HepG2 (cell line): Measurements from ENCODE around the gene CACNA1G. TPM values are rescaled to one million over a fixed set of nuclear protein-coding genes. Genes with fewer than 3 reads are reported as not detected.

ENCODE experiments used
- CEBPG ChIP-seq: IDR thresholded peaks from 2 replicates; pipeline ENCODE4 v1.6.1; 2016
- JUNB ChIP-seq: sonication (generic); formaldehyde crosslinking; IDR thresholded peaks from 2 replicates; pipeline ENCODE4 v1.8.0; 2022; ENCODE audit warnings: missing genetic modification reagents, mild to moderate bottlenecking, borderline replicate concordance
- PHB2 ChIP-seq: fragments of 450-650 bp; IDR thresholded peaks from 2 replicates; pipeline ENCODE4 v1.6.1; 2018; ENCODE audit not compliant: partially characterized antibody
- RAD21 ChIP-seq: fragments of 450-650 bp; formaldehyde crosslinking; IDR thresholded peaks from 2 replicates; pipeline ENCODE4 v1.5.0; 2020; ENCODE audit warnings: mild to moderate bottlenecking
- RARA ChIP-seq: IDR thresholded peaks from 2 replicates; pipeline ENCODE4 v1.6.1; 2016; ENCODE audit warnings: missing genetic modification reagents, missing compliant biosample characterization
- RBM39 ChIP-seq: fragments of 200-400 bp; formaldehyde crosslinking; IDR thresholded peaks from one replicate; pipeline ENCODE4 v1.6.1; 2018; ENCODE audit warnings: antibody characterized with exemption, mild to moderate bottlenecking, low read depth, low read length; ENCODE audit not compliant: poor library complexity, severe bottlenecking
- RXRB ChIP-seq: IDR thresholded peaks from 2 replicates; pipeline ENCODE4 v1.6.1; 2016; ENCODE audit warnings: borderline replicate concordance, missing genetic modification reagents, missing compliant biosample characterization
- TCF12 ChIP-seq, 2 experiments: fragments of 450-650 bp in 1 of 2; sonication (generic) in 1 of 2; formaldehyde crosslinking in 1 of 2; IDR thresholded peaks; 2 replicates each; pipeline versions ENCODE4 v1.6.1 to v1.8.0; 2017 to 2022; ENCODE audit warnings: antibody characterized with exemption in 1 of 2, mild to moderate bottlenecking in 1 of 2, missing genetic modification reagents in 1 of 2, moderate library complexity in 1 of 2
- ZNF160 ChIP-seq: sonication (generic); formaldehyde crosslinking; IDR thresholded peaks from 2 replicates; pipeline ENCODE4 v1.8.0; 2022; ENCODE audit warnings: mild to moderate bottlenecking, inconsistent platforms, missing genetic modification reagents
- ZNF460 ChIP-seq: sonication (generic); formaldehyde crosslinking; IDR thresholded peaks from 2 replicates; pipeline ENCODE4 v1.5.1; 2020; ENCODE audit warnings: missing genetic modification reagents, mild to moderate bottlenecking, borderline replicate concordance
- ZNF468 ChIP-seq: sonication (generic); formaldehyde crosslinking; IDR thresholded peaks from 2 replicates; pipeline ENCODE4 v1.8.0; 2022; ENCODE audit warnings: mild to moderate bottlenecking, moderate library complexity, missing genetic modification reagents
- ZNF577 ChIP-seq: sonication (generic); formaldehyde crosslinking; IDR thresholded peaks from 2 replicates; pipeline ENCODE4 v1.4.0; 2020; ENCODE audit warnings: mild to moderate bottlenecking, low read depth, missing genetic modification reagents, borderline replicate concordance
- ZNF614 ChIP-seq: IDR thresholded peaks from 2 replicates; pipeline ENCODE4 v1.6.1; 2018; ENCODE audit warnings: missing biosample characterization, missing genetic modification reagents, inconsistent platforms, borderline replicate concordance
- ZNF652 ChIP-seq: IDR thresholded peaks from 2 replicates; pipeline ENCODE4 v1.6.1; 2016; ENCODE audit warnings: low read depth, borderline replicate concordance
- polyA plus RNA-seq, 8 experiments: library from polyadenylated mRNA; depleted of rRNA in 3 of 8; stranded (reverse) in 7 of 8; unstranded in 1 of 8; fragments of >200 nt; fragmentation: Illumina TruSeq in 4 of 8; extraction: Trizol in 4 of 8; gene quantifications; 2 replicates each; pipeline versions ENCODE4 v1.2.1 to v1.2.3, GENCODE V29; 2011 to 2016; ENCODE audit warnings: low read depth in 4 of 8, missing spikeins in 1 of 8, mixed read lengths in 1 of 8; ENCODE audit not compliant: insufficient read depth in 1 of 8
- total RNA-seq, 5 experiments: library from RNA; depleted of rRNA; stranded (reverse); fragments of >200 nt; fragmentation: Illumina TruSeq; extraction: Trizol; gene quantifications; 2 replicates each; pipeline ENCODE4 v1.2.3, GENCODE V29; 2016; ENCODE audit warnings: low read depth in 1 of 5
- TF ChIP-seq, protein P1 (sequence below): sonication (generic); formaldehyde crosslinking; IDR thresholded peaks from 2 replicates; pipeline ENCODE4 v1.5.0; 2020; ENCODE audit warnings: mild to moderate bottlenecking, missing genetic modification reagents, borderline replicate concordance
- TF ChIP-seq, protein P2 (sequence below): sonication (generic); formaldehyde crosslinking; IDR thresholded peaks from 2 replicates; pipeline ENCODE4 v1.8.0; 2022; ENCODE audit warnings: mild to moderate bottlenecking, missing genetic modification reagents, borderline replicate concordance
- TF ChIP-seq, protein P3 (sequence below): sonication (generic); formaldehyde crosslinking; IDR thresholded peaks from 2 replicates; pipeline ENCODE4 v1.5.0; 2020; ENCODE audit warnings: mild to moderate bottlenecking, missing genetic modification reagents, borderline replicate concordance
- TF ChIP-seq, protein P4 (sequence below): sonication (generic); formaldehyde crosslinking; IDR thresholded peaks from 2 replicates; pipeline ENCODE4 v1.8.0; 2022; ENCODE audit warnings: mild to moderate bottlenecking, missing genetic modification reagents

The CACNA1G gene
- total and polyA plus RNA-seq, 2 of the 13 experiments (the other 11 are each of a cell fraction or from before 2014, with no cell fraction given): 0.02 TPM; not detected in 1

DNA sequence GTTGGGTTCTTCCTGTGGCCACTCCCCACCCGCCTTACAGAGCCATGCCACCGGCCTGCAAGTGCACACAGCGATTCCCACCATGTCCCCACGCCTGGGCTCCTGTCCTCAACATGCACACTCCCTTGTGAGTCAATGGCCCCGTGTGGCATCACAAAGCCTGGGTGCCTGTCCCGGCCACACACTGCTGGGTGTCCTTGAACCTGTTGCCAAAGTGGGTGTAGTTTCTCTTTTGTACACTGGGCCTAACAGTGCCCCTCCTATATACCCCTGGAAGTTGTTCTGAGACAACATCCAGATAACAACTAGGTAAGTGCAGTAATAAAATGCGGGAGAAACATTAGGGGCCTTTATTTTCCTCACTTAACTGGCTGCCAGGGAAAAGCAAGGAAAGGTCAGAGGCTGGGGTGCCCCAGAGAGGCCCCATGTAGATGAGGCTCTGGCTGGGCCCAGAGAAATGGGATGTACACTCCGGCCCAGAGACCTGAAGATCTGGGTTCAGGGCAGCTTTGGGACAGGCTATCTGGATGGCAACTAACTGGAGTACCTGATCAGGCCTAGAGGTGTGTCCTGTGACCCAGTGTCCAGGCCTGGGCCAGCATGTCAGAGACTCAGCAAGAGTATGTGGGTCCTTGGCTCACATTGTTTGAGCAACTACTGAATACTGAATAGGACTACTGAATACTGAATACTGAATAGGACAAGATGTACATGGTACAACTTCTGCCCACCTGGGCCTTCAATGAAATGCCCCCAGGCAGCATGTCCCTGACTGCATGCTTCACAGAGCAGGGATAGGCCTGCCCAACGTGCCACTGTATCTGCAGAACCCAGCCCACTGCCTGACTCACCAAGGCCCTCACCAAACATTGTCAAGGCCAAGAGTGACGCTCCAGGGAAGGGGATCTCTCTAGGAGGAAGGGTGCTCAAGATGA lies 82.5 kb downstream of the CACNA1G start (continued):
- TF ChIP-seq, protein P1, sequence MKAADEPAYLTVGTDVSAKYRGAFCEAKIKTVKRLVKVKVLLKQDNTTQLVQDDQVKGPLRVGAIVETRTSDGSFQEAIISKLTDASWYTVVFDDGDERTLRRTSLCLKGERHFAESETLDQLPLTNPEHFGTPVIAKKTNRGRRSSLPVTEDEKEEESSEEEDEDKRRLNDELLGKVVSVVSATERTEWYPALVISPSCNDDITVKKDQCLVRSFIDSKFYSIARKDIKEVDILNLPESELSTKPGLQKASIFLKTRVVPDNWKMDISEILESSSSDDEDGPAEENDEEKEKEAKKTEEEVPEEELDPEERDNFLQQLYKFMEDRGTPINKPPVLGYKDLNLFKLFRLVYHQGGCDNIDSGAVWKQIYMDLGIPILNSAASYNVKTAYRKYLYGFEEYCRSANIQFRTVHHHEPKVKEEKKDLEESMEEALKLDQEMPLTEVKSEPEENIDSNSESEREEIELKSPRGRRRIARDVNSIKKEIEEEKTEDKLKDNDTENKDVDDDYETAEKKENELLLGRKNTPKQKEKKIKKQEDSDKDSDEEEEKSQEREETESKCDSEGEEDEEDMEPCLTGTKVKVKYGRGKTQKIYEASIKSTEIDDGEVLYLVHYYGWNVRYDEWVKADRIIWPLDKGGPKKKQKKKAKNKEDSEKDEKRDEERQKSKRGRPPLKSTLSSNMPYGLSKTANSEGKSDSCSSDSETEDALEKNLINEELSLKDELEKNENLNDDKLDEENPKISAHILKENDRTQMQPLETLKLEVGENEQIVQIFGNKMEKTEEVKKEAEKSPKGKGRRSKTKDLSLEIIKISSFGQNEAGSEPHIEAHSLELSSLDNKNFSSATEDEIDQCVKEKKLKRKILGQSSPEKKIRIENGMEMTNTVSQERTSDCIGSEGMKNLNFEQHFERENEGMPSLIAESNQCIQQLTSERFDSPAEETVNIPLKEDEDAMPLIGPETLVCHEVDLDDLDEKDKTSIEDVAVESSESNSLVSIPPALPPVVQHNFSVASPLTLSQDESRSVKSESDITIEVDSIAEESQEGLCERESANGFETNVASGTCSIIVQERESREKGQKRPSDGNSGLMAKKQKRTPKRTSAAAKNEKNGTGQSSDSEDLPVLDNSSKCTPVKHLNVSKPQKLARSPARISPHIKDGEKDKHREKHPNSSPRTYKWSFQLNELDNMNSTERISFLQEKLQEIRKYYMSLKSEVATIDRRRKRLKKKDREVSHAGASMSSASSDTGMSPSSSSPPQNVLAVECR: 0 out of 2 replicates have a peak, but pooled peaks have one; percentile 2
- TF ChIP-seq, protein P2, sequence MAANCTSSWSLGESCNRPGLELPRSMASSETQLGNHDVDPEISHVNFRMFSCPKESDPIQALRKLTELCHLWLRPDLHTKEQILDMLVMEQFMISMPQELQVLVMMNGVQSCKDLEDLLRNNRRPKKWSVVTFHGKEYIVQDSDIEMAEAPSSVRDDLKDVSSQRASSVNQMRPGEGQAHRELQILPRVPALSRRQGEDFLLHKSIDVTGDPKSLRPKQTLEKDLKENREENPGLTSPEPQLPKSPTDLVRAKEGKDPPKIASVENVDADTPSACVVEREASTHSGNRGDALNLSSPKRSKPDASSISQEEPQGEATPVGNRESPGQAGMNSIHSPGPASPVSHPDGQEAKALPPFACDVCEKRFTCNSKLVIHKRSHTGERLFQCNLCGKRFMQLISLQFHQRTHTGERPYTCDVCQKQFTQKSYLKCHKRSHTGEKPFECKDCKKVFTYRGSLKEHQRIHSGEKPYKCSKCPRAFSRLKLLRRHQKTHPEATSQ: no peak
- TF ChIP-seq PHB2: no peak
- TF ChIP-seq, protein P3, sequence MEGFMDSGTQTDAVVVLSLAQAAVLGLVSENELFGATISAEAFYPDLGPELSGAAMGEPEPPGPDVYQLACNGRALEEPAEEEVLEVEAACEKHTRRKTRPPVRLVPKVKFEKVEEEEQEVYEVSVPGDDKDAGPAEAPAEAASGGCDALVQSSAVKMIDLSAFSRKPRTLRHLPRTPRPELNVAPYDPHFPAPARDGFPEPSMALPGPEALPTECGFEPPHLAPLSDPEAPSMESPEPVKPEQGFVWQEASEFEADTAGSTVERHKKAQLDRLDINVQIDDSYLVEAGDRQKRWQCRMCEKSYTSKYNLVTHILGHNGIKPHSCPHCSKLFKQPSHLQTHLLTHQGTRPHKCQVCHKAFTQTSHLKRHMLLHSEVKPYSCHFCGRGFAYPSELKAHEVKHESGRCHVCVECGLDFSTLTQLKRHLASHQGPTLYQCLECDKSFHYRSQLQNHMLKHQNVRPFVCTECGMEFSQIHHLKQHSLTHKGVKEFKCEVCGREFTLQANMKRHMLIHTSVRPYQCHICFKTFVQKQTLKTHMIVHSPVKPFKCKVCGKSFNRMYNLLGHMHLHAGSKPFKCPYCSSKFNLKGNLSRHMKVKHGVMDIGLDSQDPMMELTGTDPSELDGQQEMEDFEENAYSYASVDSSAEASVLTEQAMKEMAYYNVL: no peak
- TF ChIP-seq RAD21 (CRISPR knock-in tag): no peak
- peak; percentile 77 for TF ChIP-seq RARA (CRISPR knock-in tag)
- TF ChIP-seq, protein P4, sequence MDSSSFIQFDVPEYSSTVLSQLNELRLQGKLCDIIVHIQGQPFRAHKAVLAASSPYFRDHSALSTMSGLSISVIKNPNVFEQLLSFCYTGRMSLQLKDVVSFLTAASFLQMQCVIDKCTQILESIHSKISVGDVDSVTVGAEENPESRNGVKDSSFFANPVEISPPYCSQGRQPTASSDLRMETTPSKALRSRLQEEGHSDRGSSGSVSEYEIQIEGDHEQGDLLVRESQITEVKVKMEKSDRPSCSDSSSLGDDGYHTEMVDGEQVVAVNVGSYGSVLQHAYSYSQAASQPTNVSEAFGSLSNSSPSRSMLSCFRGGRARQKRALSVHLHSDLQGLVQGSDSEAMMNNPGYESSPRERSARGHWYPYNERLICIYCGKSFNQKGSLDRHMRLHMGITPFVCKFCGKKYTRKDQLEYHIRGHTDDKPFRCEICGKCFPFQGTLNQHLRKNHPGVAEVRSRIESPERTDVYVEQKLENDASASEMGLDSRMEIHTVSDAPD: no peak
- no peak for TF ChIP-seq TCF12 (IDR thresholded peaks at IDR 0.05)
- no peak for TF ChIP-seq TCF12 (CRISPR knock-in tag; IDR thresholded peaks at IDR 0.05)
- peak; percentile 27; the same call in 1 of the 2 replicates for TF ChIP-seq CEBPG (CRISPR knock-in tag)
- TF ChIP-seq ZNF577 (CRISPR knock-in tag): no peak
- peak; percentile 74 for TF ChIP-seq RXRB
- TF ChIP-seq JUNB (CRISPR knock-in tag): no peak
- no peak for TF ChIP-seq ZNF614
- no peak for TF ChIP-seq RBM39
- no peak for TF ChIP-seq ZNF460 (CRISPR knock-in tag)
- no peak for TF ChIP-seq ZNF652 (CRISPR knock-in tag)
- TF ChIP-seq ZNF468 (CRISPR knock-in tag): no peak
- no peak for TF ChIP-seq ZNF160
